ENCODE data around the gene SPRR5.

Gene SPRR5

DNA sequence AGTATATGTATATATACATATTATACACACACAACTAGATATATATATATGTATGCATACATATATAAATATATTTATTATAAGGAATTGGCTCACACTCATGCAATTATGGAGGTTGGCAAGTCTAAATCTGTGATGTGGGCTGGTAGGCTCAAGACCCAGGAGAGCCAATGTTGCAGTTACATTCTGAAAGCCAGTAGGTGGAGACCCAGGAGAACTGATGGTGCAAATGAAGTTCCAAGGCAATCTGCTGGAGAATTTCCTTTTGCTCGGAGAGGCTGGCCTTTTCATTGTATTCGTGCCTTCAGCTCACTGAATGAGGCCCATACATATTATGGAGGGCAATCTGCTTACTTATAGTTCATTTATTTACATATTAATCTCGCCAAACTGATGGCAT lies 29.2 kb upstream of the SPRR5 start:
- Histone ChIP-seq H3K36me3 (ENCODE audit: control insufficient read depth, low read depth, low read length) (no peaks in the 10 kb centered on the region), H3K9ac (ENCODE audit: low read length) (no peak overlapping the region), H3K4me1 (ENCODE audit: control insufficient read depth, low read depth, low read length) (no peaks in the 10 kb centered on the region), H3K4me3 (ENCODE audit: low read length) (no peak overlapping the region), H3K27me3 (ENCODE audit: control insufficient read depth, insufficient read depth, low read length) (no peaks in the 10 kb centered on the region), H3K27ac (ENCODE audit: low read length) (no peak overlapping the region), H3K9me3 (ENCODE audit: control insufficient read depth, low read depth, low read length) (peaks cover 5% of the 10 kb centered on the region)

DNA sequence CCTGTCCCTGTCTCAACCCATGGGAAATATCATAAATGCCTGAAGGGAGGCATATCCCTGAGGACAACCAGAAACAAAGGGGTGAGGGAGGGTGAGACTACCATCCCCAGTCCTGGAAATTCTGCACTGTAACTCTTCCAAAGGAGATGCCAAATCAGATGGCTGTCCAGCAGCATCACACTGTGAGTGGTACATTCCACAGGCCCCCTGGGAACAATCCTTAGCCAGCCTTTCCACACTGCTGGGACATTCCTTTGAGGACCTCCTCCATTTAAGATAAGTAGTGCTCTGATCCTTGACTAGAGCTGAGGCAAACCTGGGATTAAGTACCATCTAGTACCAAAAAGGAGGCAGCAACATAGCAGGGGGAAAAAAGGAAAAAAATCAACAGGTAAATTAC lies 27.9 kb upstream of the SPRR5 start:
- Histone ChIP-seq H3K27me3 (ENCODE audit: control insufficient read depth, insufficient read depth, low read length) (no peaks in the 10 kb centered on the region), H3K4me3 (ENCODE audit: low read length) (no peak overlapping the region), H3K27ac (ENCODE audit: low read length) (no peak overlapping the region), H3K36me3 (ENCODE audit: control insufficient read depth, low read depth, low read length) (no peaks in the 10 kb centered on the region), H3K9ac (ENCODE audit: low read length) (no peak overlapping the region), H3K4me1 (ENCODE audit: control insufficient read depth, low read depth, low read length) (no peaks in the 10 kb centered on the region), H3K9me3 (ENCODE audit: control insufficient read depth, low read depth, low read length) (peaks cover 5% of the 10 kb centered on the region)

DNA sequence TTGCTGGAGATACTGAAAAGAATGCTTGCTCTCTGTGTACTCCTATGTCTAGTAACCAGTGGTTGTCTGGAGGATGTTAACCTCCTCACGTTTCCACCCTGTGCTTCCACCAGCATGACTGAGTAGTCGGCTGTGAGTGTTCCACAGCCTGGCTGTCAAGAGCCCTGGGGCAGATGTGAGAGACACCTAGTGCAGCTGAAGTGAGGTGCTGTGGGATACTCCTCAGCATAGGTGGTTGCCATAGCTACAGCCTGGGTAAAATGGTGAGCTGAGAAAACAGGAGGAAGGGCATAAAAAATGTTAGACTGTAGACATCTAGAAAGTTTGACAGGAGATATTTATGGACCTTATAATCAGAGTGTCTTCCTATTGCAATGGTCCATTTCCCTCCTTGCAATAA lies 22.8 kb upstream of the SPRR5 start:
- Histone ChIP-seq H3K4me3 (ENCODE audit: low read length) (no peak overlapping the region), H3K27me3 (ENCODE audit: control insufficient read depth, insufficient read depth, low read length) (no peaks in the 10 kb centered on the region), H3K36me3 (ENCODE audit: control insufficient read depth, low read depth, low read length) (no peaks in the 10 kb centered on the region), H3K9me3 (ENCODE audit: control insufficient read depth, low read depth, low read length) (peaks cover 25% of the 10 kb centered on the region), H3K27ac (ENCODE audit: low read length) (no peak overlapping the region), H3K4me1 (ENCODE audit: control insufficient read depth, low read depth, low read length) (no peaks in the 10 kb centered on the region), H3K9ac (ENCODE audit: low read length) (no peak overlapping the region)

DNA sequence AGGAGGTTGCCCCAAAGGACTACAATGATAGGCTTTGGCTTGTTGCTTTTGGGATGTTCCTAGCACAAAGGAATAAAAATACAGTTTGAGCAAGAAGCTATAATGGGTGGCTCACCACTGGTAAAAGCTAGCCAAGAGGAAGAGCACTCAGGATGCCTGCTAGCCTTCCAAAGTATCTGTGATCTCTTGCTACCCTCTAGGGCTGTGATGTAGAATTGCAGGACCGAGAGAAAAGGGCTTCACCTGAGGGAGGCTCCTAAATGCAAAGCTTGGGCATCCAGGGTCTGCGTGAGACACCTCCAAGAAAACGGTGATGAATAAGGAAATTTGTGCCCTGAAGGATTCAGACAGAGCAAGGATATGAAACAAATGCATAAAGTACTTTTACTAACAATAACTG lies 20.9 kb upstream of the SPRR5 start:
- Histone ChIP-seq H3K9ac (ENCODE audit: low read length) (no peak overlapping the region), H3K27me3 (ENCODE audit: control insufficient read depth, insufficient read depth, low read length) (no peaks in the 10 kb centered on the region), H3K36me3 (ENCODE audit: control insufficient read depth, low read depth, low read length) (no peaks in the 10 kb centered on the region), H3K4me1 (ENCODE audit: control insufficient read depth, low read depth, low read length) (no peaks in the 10 kb centered on the region), H3K9me3 (ENCODE audit: control insufficient read depth, low read depth, low read length) (peaks cover 30% of the 10 kb centered on the region), H3K4me3 (ENCODE audit: low read length) (no peak overlapping the region), H3K27ac (ENCODE audit: low read length) (no peak overlapping the region)

DNA sequence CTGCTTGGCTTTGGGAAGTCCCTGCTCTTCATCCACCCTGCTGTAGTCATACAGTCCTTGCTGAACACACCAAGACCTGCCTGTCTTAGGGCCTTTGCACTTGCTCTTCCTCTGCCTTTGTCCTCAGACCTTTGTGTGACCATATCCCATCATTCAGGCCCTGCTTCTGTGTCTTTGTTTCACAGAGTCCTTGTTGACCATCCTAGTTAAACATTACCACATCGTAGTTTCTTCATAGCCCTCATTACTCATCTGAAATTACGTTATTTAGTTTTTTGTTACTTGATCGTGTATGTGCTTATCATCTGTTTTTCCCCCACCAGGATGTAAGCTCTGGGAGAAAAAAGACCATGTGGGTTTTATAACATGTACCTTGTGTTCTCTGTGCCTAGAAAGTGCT lies 18.3 kb upstream of the SPRR5 start:
- Histone ChIP-seq H3K27me3 (ENCODE audit: control insufficient read depth, insufficient read depth, low read length) (no peaks in the 10 kb centered on the region), H3K9me3 (ENCODE audit: control insufficient read depth, low read depth, low read length) (peaks cover 25% of the 10 kb centered on the region)

DNA sequence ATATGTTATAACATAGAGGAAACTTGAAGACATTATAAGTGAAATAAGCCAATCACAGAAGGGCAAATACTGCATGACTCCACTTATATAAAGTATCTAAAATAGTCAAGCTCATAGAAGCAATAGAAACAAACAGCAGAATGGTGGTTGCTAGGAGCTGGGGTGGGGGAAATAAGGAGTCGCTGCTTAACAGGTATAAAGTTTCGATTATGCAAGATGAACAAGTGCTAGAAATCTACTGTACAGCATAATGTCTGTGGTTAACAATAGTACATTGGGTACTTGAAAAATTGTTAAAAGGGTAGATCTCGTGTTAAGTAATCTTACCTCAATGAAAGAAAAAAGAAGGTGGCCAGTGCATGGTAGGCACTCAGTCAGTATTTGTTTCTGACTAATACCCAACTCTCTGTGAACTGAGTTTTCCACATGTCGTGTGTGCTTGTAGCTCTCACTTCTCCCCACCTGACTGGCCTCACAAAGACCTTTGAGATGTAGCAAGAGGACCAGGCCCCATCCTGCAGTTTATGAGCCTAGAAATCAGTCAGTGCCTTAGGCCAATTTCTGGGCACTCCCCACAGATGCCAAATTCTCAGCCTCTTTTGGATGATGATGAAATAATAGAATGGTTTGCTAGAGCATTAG lies 14.7 kb upstream of the SPRR5 start:
- Histone ChIP-seq H3K9ac (ENCODE audit: low read length) (no peak overlapping the region), H3K27me3 (ENCODE audit: control insufficient read depth, insufficient read depth, low read length) (no peaks in the 10 kb centered on the region), H3K4me3 (ENCODE audit: low read length) (no peak overlapping the region), H3K4me1 (ENCODE audit: control insufficient read depth, low read depth, low read length) (no peaks in the 10 kb centered on the region), H3K9me3 (ENCODE audit: control insufficient read depth, low read depth, low read length) (peaks cover 17% of the 10 kb centered on the region), H3K36me3 (ENCODE audit: control insufficient read depth, low read depth, low read length) (no peaks in the 10 kb centered on the region), H3K27ac (ENCODE audit: low read length) (no peak overlapping the region)

More for the DNA sequence above, 18.3 kb upstream of the SPRR5 start:
- no peak overlapping the region for H3K27ac ChIP-seq (ENCODE audit: low read length)
- H3K4me1 ChIP-seq (ENCODE audit: control insufficient read depth, low read depth, low read length), result no peaks in the 10 kb centered on the region
- no peak overlapping the region for H3K9ac ChIP-seq (ENCODE audit: low read length)
- no peaks in the 10 kb centered on the region for H3K36me3 ChIP-seq (ENCODE audit: control insufficient read depth, low read depth, low read length)
- no peak overlapping the region for H3K4me3 ChIP-seq (ENCODE audit: low read length)

DNA sequence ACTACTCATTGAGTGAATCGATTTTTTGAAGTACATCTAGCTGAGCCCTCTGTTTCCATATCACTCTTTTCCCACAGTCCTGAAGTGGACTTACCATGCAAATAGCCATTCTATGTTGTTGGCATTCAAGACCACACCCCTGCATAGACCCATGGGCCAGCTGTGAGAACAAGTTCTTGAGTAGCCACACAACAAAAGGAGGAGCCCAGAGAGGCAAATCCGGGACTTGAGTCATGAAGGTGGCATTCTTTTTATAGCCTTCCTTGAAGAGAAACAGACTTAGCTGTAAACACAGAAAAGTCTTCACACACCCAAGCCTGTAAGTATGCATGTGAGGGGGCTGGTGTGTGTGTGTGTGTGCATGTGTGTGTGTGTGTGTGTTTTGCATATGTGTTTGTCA lies 13.8 kb upstream of the SPRR5 start:
- Histone ChIP-seq H3K4me1 (ENCODE audit: control insufficient read depth, low read depth, low read length) (no peaks in the 10 kb centered on the region), H3K9me3 (ENCODE audit: control insufficient read depth, low read depth, low read length) (peaks cover 16% of the 10 kb centered on the region), H3K27ac (ENCODE audit: low read length) (no peak overlapping the region)

DNA sequence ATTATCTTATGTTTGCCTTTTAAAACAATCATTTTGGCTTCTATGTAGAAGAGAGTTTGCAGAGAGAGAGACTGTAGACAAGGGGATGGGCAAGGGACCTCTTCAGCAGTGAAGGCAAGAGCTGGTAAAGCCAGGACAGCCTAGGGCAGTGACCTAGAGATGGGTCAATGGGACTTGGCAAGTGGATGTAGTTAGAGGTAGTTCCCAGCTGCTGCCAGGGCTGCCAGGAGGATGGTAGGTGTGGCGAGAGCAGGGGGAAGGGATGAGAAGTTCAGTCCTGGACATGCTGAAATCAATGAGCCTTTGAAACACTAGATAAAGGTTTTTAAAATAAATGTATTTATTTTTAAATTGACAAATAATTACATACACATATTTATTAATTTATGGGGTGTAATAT lies 6.4 kb upstream of the SPRR5 start:
- Histone ChIP-seq H3K4me1 (ENCODE audit: control insufficient read depth, low read depth, low read length) (no peaks in the 10 kb centered on the region), H3K27me3 (ENCODE audit: control insufficient read depth, insufficient read depth, low read length) (no peaks in the 10 kb centered on the region), H3K36me3 (ENCODE audit: control insufficient read depth, low read depth, low read length) (no peaks in the 10 kb centered on the region), H3K9ac (ENCODE audit: low read length) (no peak overlapping the region), H3K27ac (ENCODE audit: low read length) (no peak overlapping the region), H3K9me3 (ENCODE audit: control insufficient read depth, low read depth, low read length) (peaks cover 8% of the 10 kb centered on the region), H3K4me3 (ENCODE audit: low read length) (no peak overlapping the region)

More for the DNA sequence above, 13.8 kb upstream of the SPRR5 start:
- Histone ChIP-seq H3K4me3 (ENCODE audit: low read length) (no peak overlapping the region), H3K36me3 (ENCODE audit: control insufficient read depth, low read depth, low read length) (no peaks in the 10 kb centered on the region), H3K27me3 (ENCODE audit: control insufficient read depth, insufficient read depth, low read length) (no peaks in the 10 kb centered on the region), H3K9ac (ENCODE audit: low read length) (no peak overlapping the region)

DNA sequence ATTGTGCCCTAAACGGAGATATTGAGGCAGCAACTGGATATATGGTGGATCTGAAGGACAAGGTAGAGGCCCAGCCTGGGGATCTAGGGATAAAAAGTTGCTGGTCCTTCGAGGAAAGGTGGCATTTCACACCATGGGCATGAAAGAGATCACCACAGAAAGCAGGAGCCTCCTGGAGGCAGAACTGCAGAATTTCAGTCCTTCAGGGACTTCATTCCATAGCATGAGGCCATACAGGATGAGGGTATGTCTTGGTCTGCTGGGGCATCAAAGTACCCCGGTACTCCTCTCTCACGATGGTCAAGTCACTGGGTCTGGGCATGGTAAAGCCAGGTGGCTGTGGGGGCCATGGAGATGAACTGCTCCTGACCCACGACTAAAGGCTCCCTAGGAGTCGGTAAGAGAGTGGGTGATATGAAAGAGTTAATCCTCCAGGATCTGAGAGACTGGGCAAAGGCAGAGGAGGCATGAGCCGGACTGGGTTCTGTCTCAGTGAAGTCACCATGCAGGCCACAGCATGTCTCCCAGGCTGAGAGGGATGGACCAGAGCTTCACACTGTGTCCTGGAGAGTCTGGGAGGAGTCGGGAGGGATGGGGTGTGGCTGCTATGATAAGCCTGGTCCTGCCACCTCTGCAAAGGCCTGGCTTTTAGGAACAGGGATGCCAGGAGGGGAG lies 5.8 kb upstream of the SPRR5 start:
- Histone ChIP-seq H3K9ac (ENCODE audit: low read length) (no peak overlapping the region), H3K9me3 (ENCODE audit: control insufficient read depth, low read depth, low read length) (peaks cover 6% of the 10 kb centered on the region), H3K4me1 (ENCODE audit: control insufficient read depth, low read depth, low read length) (no peaks in the 10 kb centered on the region), H3K4me3 (ENCODE audit: low read length) (no peak overlapping the region), H3K27me3 (ENCODE audit: control insufficient read depth, insufficient read depth, low read length) (no peaks in the 10 kb centered on the region), H3K27ac (ENCODE audit: low read length) (no peak overlapping the region), H3K36me3 (ENCODE audit: control insufficient read depth, low read depth, low read length) (no peaks in the 10 kb centered on the region)

DNA sequence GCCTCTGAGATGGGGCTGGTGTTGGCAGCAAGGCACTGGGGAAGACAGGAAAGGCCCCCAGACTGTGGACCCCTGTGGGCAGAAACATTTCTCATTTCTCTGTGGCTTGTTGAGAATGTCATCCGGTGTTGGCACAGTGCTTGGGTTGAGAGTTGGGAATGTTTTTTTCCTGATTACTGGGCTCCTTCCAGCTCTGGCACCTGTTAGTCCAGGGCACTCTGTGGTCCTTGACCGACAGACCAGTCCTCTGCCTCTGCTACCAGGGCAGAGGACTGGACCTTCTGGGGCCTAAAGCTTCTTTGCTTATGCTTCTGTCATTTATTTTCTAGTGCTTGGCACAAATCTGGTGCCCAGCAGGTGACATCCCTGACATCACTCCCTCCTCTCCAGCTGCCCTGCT lies 4.8 kb upstream of the SPRR5 start:
- Histone ChIP-seq H3K4me3 (ENCODE audit: low read length) (no peak overlapping the region), H3K9ac (ENCODE audit: low read length) (no peak overlapping the region), H3K36me3 (ENCODE audit: control insufficient read depth, low read depth, low read length) (no peaks in the 10 kb centered on the region), H3K9me3 (ENCODE audit: control insufficient read depth, low read depth, low read length) (peaks cover 4% of the 10 kb centered on the region), H3K27me3 (ENCODE audit: control insufficient read depth, insufficient read depth, low read length) (no peaks in the 10 kb centered on the region), H3K27ac (ENCODE audit: low read length) (no peak overlapping the region), H3K4me1 (ENCODE audit: control insufficient read depth, low read depth, low read length) (no peaks in the 10 kb centered on the region)

- no peaks in the 10 kb centered on the region for H3K27me3 ChIP-seq (ENCODE audit: control insufficient read depth, insufficient read depth, low read length)
- no peak overlapping the region for H3K9ac ChIP-seq (ENCODE audit: low read length)
- no peak overlapping the region for H3K4me3 ChIP-seq (ENCODE audit: low read length)
- peaks cover 4% of the 10 kb centered on the region for H3K9me3 ChIP-seq (ENCODE audit: control insufficient read depth, low read depth, low read length)
- no peaks in the 10 kb centered on the region for H3K4me1 ChIP-seq (ENCODE audit: control insufficient read depth, low read depth, low read length)
- no peaks in the 10 kb centered on the region for H3K36me3 ChIP-seq (ENCODE audit: control insufficient read depth, low read depth, low read length)
- H3K27ac ChIP-seq (ENCODE audit: low read length), result no peak overlapping the region
Measured at GRCh38 chr1:152946248-152946647, 758 bp upstream of the SPRR5 start.

- no peak overlapping the region for H3K27ac ChIP-seq (ENCODE audit: low read length)
- H3K9me3 ChIP-seq (ENCODE audit: control insufficient read depth, low read depth, low read length), result peaks cover 6% of the 10 kb centered on the region
- H3K9ac ChIP-seq (ENCODE audit: low read length), result no peak overlapping the region
- H3K4me1 ChIP-seq (ENCODE audit: control insufficient read depth, low read depth, low read length), result no peaks in the 10 kb centered on the region
- H3K27me3 ChIP-seq (ENCODE audit: control insufficient read depth, insufficient read depth, low read length), result no peaks in the 10 kb centered on the region
- H3K4me3 ChIP-seq (ENCODE audit: low read length), result no peak overlapping the region
- H3K36me3 ChIP-seq (ENCODE audit: control insufficient read depth, low read depth, low read length), result no peaks in the 10 kb centered on the region
Measured at GRCh38 chr1:152951711-152952110, 4.7 kb downstream of the SPRR5 start.
